GM23338 (cell line): ENCODE results near the gene STX5. TPM values are rescaled to one million over a fixed set of nuclear protein-coding genes. Genes with fewer than 3 reads are reported as not detected.

Source experiments
- ATAC-seq: fragments of 200-7000 bp; cut with Tn5 transposase; 3 replicates; pipeline ENCODE4 v1.9.1; 2020
- DNase-seq: peaks from one replicate; pipeline ENCODE4 v3.0.0-alpha.2; 2015; ENCODE audit warnings: low spot score
- H2AFZ ChIP-seq: fragments of 200-600 bp; sonication (generic); 2 replicates; pipeline ENCODE4 v1.8.0; 2016; ENCODE audit warnings: antibody characterized with exemption, mild to moderate bottlenecking, moderate library complexity
- H3F3A ChIP-seq: fragments of 200-600 bp; sonication (generic); replicated peaks from 2 replicates; pipeline ENCODE4 v1.8.0; 2017; ENCODE audit warnings: antibody characterized with exemption, mixed run types, low read depth
- H3K27ac ChIP-seq: fragments of 200-600 bp; sonication (generic); 2 replicates; pipeline ENCODE4 v1.6.1; 2016; ENCODE audit warnings: low read depth
- H3K27me3 ChIP-seq: fragments of 200-600 bp; sonication (generic); 2 replicates; pipeline ENCODE4 v1.8.0; 2016; ENCODE audit warnings: mild to moderate bottlenecking, mixed run types, moderate library complexity; ENCODE audit not compliant: insufficient read depth
- H3K36me3 ChIP-seq: fragments of 200-600 bp; sonication (generic); 2 replicates; pipeline ENCODE4 v1.8.0; 2016; ENCODE audit warnings: mild to moderate bottlenecking; ENCODE audit not compliant: insufficient read depth
- H3K4me1 ChIP-seq: fragments of 200-600 bp; sonication (generic); 2 replicates; pipeline ENCODE4 v1.8.0; 2016; ENCODE audit warnings: mild to moderate bottlenecking, moderate library complexity; ENCODE audit not compliant: insufficient read depth
- H3K4me2 ChIP-seq: fragments of 200-600 bp; sonication (generic); 2 replicates; pipeline ENCODE4 v1.7.1; 2017; ENCODE audit warnings: mixed run types
- H3K4me3 ChIP-seq: fragments of 200-600 bp; sonication (generic); 2 replicates; pipeline ENCODE4 v1.6.1; 2016; ENCODE audit warnings: mixed run types
- H3K79me2 ChIP-seq: fragments of 200-600 bp; sonication (generic); replicated peaks from 2 replicates; pipeline ENCODE4 v1.8.0; 2017; ENCODE audit warnings: mild to moderate bottlenecking; ENCODE audit not compliant: insufficient read depth
- H3K9me2 ChIP-seq: fragments of 200-600 bp; sonication (generic); 2 replicates; pipeline ENCODE4 v1.8.0; 2017; ENCODE audit not compliant: insufficient read depth
- H4K20me1 ChIP-seq: fragments of 200-600 bp; sonication (generic); replicated peaks from 2 replicates; pipeline ENCODE4 v1.8.0; 2017; ENCODE audit warnings: mild to moderate bottlenecking; ENCODE audit not compliant: insufficient read depth
- H3K27ac Mint-ChIP-seq: 2 replicates; pipeline ENCODE4 v1.8.0; 2020; ENCODE audit warnings: inconsistent platforms, mild to moderate bottlenecking, moderate library complexity, mixed read lengths
- H3K27me3 Mint-ChIP-seq: 3 replicates; pipeline ENCODE4 v1.8.0; 2022; ENCODE audit warnings: low read depth, mild to moderate bottlenecking, moderate library complexity, mixed read lengths, inconsistent platforms; ENCODE audit not compliant: insufficient read depth, poor library complexity
- H3K36me3 Mint-ChIP-seq: 3 replicates; pipeline ENCODE4 v1.8.0; 2021; ENCODE audit warnings: low read depth, mild to moderate bottlenecking, inconsistent platforms, moderate library complexity, mixed read lengths
- H3K4me1 Mint-ChIP-seq: 3 replicates; pipeline ENCODE4 v1.8.0; 2020; ENCODE audit warnings: mild to moderate bottlenecking, inconsistent platforms, mixed read lengths
- H3K4me3 Mint-ChIP-seq: 3 replicates; pipeline ENCODE4 v1.8.0; 2021; ENCODE audit warnings: moderate library complexity, mild to moderate bottlenecking, inconsistent platforms, mixed read lengths
- H3K9me3 Mint-ChIP-seq: 3 replicates; pipeline ENCODE4 v1.8.0; 2020; ENCODE audit warnings: moderate library complexity, mild to moderate bottlenecking, inconsistent platforms, mixed read lengths
- CREB1 ChIP-seq: fragments of 250-450 bp; sonication (Bioruptor Pico); IDR thresholded peaks from 2 replicates; pipeline ENCODE4 v1.5.0; 2020; ENCODE audit warnings: low read depth, mild to moderate bottlenecking, moderate library complexity
- CTCF ChIP-seq, 2 experiments: fragments of 200-600 bp in 1 of 2; sonication (generic) in 1 of 2; conservative IDR thresholded peaks; 2 replicates each; pipeline versions ENCODE4 v1.5.1 to v1.6.1; 2016 to 2017; ENCODE audit warnings: antibody characterized with exemption in 2 of 2, low read depth in 2 of 2, mild to moderate bottlenecking in 2 of 2, moderate library complexity in 1 of 2
- EZH2 ChIP-seq: fragments of 200-600 bp; sonication (generic); IDR thresholded peaks from one replicate; pipeline ENCODE4 v1.8.0; 2017; ENCODE audit warnings: antibody characterized with exemption, mild to moderate bottlenecking, low read depth; ENCODE audit not compliant: unreplicated experiment
- EZH2phosphoT487 ChIP-seq: fragments of 200-600 bp; sonication (generic); IDR thresholded peaks from one replicate; pipeline ENCODE4 v1.8.1; 2018; ENCODE audit warnings: antibody characterized with exemption; ENCODE audit not compliant: unreplicated experiment
- JUNB ChIP-seq: IDR thresholded peaks from one replicate; pipeline ENCODE4 v1.6.1; 2016; ENCODE audit warnings: antibody characterized with exemption; ENCODE audit not compliant: unreplicated experiment
- POLR2AphosphoS5 ChIP-seq: IDR thresholded peaks from 2 replicates; pipeline ENCODE4 v1.6.1; 2016; ENCODE audit warnings: antibody characterized with exemption, low read depth
- REST ChIP-seq: IDR thresholded peaks from one replicate; pipeline ENCODE4 v1.6.1; 2018; ENCODE audit warnings: antibody characterized with exemption; ENCODE audit not compliant: unreplicated experiment
- STAT1 ChIP-seq: IDR thresholded peaks from one replicate; pipeline ENCODE4 v1.6.1; 2016; ENCODE audit warnings: antibody characterized with exemption; ENCODE audit not compliant: unreplicated experiment
- ZNF114 ChIP-seq: fragments of 250-450 bp; sonication (Bioruptor Pico); IDR thresholded peaks from 2 replicates; pipeline ENCODE4 v1.5.0; 2020; ENCODE audit warnings: mild to moderate bottlenecking, moderate library complexity
- ZNF462 ChIP-seq: fragments of 250-450 bp; sonication (Bioruptor Pico); IDR thresholded peaks from 2 replicates; pipeline ENCODE4 v1.5.0; 2020; ENCODE audit warnings: mild to moderate bottlenecking, moderate library complexity
- polyA plus RNA-seq: library from polyadenylated mRNA; unstranded; fragments of >200 nt; fragmentation: Nextera tagmentation; extraction: Ambion mirVana; gene quantifications from 2 replicates; pipeline ENCODE4 v1.2.1, GENCODE V29; 2016
- total RNA-seq: library from RNA; depleted of rRNA; stranded (reverse); fragments of >200 nt; shearing (Covaris generic); gene quantifications from 2 replicates; pipeline ENCODE4 v1.2.3, GENCODE V29; 2014

STX5 gene
- total and polyA plus RNA-seq, 2 experiments from 2014 or later, result 7.7 to 22.2 TPM

- Histone ChIP-seq H3K4me2 (peak overlapping the region; percentile 100), H3K27ac (peak overlapping the region; percentile 97), H3K4me3 (peak overlapping the region; percentile 100), H4K20me1 (peaks cover 29% of the 10 kb centered on the region), H3K4me1 (peaks cover 34% of the 10 kb centered on the region), H2AFZ (no peak overlapping the region), H3K9me2 (no peaks in the 10 kb centered on the region), H3F3A (peaks cover 73% of the 10 kb centered on the region), H3K36me3 (peaks cover 36% of the 10 kb centered on the region), H3K27me3 (no peaks in the 10 kb centered on the region), H3K79me2 (peaks cover 59% of the 10 kb centered on the region)
- Mint-ChIP-seq H3K4me1 (peaks cover 32% of the 10 kb centered on the region; the same call in 2 of the 3 replicates), H3K36me3 (peaks cover 76% of the 10 kb centered on the region), H3K27me3 (peaks cover 70% of the 10 kb centered on the region), H3K27ac (peak overlapping the region; percentile 100), H3K9me3 (peaks cover 19% of the 10 kb centered on the region), H3K4me3 (peak overlapping the region; percentile 98)
- no peak for TF ChIP-seq ZNF462 (CRISPR knock-in tag)
- no peak for TF ChIP-seq EZH2phosphoT487
- TF ChIP-seq ZNF114 (CRISPR knock-in tag), result no peak
- no peak for TF ChIP-seq JUNB
- TF ChIP-seq POLR2AphosphoS5, result no peak
- TF ChIP-seq CTCF (conservative IDR thresholded peaks at IDR 0.05; ENCODE audit: low read depth in 2 of 2), result no peak
- no peak for TF ChIP-seq EZH2
- no peak for TF ChIP-seq STAT1
- no peak for TF ChIP-seq CREB1
- TF ChIP-seq REST, result no peak
- DNase-seq, result no peak
- ATAC-seq, result no peak
Observed at GRCh38 chr11:62853279-62853965, 21.6 kb upstream of the STX5 start.
